Dermis blood vessel endothelial cell (primary cell): ENCODE results near the gene PIAS4. TPM values are rescaled to one million over a fixed set of nuclear protein-coding genes. Genes with fewer than 3 reads are reported as not detected.
A peak's percentile ranks its signal among the peaks of the same experiment; 100 is the strongest.
"Not testable (repeated sequence)": the region's sequence is repeated elsewhere in the genome, so short reads cannot be mapped to it uniquely, and the experiment has no call there.

Source experiments
- DNase-seq: peaks from one replicate; pipeline ENCODE4 v3.0.0; 2010
- total RNA-seq: library from RNA; depleted of rRNA; stranded (reverse); fragments of >200 nt; gene quantifications from 2 replicates; pipeline ENCODE4 v1.2.3, GENCODE V29; 2014

PIAS4 gene
- total RNA-seq, 1 donor from 2014 or later: 22.0 TPM

DNA sequence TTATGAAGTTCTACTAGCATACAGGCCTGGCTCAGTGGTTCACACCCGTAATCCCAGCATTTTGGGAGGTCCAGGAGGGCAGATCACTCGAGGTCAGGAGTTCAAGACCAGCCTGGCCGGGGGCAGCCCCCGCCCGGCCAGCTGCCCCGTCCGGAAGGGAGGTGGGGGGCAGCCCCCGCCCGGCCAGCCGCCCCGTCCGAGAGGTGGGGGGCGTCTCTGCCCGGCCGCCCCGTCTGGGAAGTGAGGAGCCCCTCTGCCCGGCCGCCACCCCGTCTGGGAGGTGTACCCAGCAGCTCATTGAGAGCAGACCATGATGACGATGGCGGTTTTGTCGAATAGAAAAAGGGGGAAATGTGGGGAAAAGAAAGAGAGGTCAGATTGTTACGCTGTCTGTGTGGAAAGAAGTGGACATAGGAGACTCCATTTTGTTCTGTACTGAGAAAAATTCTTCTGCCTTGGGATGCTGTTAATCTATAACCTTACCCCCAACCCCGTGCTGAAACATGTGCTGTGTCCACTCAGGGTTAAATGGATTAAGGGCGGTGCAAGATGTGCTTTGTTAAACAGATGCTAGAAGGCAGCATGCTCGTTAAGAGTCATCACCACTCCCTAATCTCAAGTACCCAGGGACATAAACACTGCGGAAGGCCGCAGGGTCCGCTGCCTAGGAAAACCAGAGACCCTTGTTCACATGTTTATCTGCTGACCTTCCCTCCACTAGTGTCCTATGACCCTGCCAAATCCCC is 8.7 kb upstream of the PIAS4 start:
- DNase-seq: not testable (repeated sequence)

DNA sequence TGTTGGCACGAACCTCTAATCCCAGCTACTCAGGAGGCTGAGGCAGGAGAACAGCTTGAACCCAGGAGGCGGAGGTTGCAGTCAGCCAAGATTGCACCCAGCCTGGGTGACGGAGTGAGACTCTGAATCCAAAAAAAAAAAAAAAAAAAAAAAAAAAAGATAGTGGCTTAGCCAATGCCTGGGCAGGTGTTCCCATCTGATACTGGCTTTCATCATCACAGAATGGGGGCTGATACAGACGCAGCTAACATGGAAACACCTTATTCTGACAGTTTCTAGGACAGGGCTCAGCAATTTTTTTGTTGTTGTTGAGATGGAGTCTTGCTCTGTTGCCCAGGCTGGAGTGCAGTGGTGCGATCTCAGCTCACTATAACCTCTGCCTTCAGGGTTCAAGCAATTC is 6.7 kb upstream of the PIAS4 start:
- not testable (repeated sequence) for DNase-seq

DNA sequence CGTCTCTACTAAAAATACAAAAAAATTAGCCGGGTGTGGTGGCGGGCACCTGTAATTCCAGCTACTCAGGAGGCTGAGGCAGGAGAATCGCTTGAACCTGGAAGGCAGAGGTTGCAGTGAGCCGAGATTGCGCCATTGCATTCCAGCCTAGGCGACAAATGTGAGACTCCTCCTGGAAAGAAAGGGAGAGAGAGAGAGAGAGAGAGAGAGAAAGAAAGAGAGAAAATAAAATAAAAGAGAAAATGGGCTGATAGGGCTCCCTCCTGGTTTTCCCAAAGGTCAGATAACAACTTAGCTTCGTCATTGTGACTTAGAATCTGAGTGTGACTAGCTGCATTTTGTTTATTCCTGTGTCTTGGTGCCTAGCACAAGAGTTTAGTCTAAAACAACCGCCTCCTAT is 2.1 kb upstream of the PIAS4 start:
- DNase-seq: not testable (repeated sequence)

DNA sequence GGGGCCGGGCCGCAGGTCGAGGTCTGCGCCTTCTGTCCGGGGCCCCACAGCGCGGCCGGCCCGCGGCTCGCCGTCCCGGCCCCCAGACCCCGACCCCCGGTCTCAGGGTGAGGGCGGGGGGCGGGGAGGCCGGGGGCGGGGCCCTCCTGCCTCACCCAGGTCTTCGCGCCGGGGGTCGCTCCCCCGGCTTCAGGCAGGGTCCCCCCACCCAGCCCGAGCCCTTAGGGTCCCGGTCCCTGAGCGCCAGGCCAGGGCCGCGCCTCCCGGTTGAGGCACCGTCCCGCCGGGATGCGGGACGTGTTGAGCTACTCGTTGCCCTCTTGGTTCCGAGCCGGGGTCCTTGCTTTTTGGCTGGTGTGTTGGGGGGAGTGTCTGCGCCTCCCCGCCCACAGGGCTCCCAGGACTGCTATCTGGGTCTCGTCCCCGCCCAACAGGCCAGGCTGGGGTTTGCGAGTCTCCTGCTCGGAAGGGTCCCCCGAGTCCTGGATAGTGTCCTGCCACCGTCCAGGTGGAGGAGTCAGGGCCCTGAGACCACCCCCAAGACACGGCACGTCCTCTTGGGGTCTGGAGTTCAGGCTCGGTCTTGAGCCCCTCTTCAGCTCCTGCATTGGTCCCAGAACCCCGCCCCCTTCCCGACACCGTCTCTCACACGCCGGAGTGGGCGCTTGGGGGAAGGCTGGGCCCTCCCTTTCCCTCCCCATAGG is 452 bp downstream of the PIAS4 start:
- DNase-seq: peak; percentile 59

DNA sequence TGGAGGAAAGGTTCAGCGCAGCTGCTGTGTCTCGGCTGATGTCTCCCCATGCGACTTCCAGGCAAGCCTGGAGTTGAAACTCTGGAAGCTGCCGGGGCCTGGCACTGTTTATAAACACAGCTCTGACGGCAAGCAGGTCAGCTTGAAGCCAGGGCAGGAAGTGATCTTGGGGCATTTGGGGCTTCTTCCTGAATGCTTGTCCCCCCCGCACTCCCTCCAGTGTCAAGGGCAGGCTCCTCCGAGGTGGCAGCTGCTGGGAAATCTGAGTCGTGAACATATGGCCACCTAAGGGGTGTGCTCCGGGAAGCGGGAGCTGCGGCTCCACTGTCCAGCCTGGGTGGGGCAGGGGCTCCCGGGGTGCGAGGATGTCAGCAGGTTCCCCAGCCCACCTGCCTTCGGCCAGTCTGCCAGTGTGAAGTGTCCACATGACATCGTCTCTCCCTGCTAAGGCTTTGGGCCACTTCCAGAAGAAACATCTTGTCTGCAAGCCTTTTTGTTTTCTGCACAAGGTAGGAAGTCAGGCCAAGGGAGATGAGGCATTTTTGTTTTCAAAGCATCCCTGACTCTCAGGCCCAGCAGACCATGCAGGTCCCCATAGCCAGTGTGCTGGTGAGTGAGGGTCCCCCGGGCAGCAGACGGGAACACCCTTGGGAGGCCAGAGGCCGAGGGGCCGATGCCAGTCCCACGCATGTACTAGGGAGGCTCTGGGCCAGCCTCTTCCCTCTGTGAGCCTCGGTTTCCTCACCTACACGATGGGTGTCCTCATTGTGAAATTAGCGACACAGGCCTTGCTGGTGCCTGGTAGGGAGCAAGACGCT is 2.7 kb downstream of the PIAS4 start:
- DNase-seq: no peak

DNA sequence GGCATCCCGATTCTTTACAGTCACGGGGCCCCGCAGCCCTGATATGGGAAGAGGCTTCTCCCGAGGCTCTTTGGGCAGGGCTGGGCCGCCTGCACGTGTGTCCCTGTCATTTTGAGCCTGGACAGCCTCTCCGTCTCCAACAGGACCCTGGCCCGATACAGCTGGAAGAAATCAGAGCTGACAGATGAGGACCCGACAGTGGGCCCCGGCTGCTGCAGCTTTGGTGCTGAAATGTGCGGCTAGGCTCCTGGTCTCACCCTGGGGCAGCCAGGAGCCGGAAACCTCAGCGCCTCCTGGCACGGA is 3.2 kb downstream of the PIAS4 start:
- no peak for DNase-seq

DNA sequence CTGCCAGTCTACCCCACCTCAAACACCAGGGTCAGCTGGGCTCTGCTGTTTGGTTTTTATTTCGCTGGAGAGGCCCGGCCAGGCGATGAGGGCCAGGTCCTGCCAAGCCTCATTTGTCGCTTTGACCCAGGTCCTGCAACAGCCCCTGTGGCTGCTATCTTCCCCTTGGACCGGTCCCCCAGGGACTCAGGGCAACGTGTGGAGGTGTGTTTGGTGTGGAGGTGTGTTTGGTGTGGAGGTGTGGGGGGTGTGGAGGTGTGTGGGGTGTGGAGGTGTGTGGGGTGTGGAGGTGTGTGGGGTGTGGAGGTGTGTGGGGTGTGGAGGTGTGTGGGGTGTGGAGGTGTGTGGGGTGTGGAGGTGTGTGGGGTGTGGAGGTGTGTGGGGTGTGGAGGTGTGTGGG is 3.9 kb downstream of the PIAS4 start:
- DNase-seq: not testable (repeated sequence)

DNA sequence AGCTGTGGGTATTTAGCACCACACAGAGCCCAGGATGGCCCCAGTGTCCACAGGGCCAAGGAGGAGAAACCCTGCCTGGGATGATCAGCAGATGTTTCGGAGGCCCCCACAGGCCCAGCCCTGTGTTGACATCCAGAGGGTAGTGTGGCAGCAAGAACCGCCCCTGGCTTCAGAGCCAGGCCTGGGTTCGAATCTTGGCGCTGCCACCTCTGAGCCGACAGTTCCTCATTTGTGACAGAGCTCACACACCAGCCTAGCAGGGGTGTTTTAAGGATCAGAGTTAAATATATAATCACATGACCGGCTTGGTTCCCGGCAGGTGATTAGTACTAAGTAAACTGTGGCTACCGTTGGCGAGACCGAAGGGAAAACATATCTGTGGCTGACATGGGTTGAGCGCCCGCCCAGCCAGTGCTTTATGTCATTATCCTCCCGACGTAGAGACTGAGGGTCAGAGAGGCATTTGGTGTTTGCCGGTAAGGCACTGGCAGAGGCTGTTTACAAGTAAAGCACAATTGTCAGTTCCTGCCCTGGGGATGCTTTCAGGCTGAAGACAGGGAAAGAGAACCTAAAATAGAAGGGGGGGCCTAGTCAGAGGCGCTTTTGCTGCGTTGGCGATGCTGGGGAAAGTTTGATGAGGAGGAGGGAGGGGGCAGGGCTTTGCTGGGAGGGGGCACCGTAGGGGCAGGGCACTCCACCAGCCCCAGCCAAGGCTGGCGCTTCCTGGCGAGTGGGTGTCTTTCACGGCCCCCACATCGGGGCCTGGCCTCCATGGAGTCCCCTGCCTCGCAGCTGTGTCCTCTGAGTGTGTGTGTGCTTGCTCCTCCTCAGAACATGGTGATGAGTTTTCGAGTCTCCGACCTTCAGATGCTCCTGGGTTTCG is 4.8 kb downstream of the PIAS4 start:
- DNase-seq: no peak

DNA sequence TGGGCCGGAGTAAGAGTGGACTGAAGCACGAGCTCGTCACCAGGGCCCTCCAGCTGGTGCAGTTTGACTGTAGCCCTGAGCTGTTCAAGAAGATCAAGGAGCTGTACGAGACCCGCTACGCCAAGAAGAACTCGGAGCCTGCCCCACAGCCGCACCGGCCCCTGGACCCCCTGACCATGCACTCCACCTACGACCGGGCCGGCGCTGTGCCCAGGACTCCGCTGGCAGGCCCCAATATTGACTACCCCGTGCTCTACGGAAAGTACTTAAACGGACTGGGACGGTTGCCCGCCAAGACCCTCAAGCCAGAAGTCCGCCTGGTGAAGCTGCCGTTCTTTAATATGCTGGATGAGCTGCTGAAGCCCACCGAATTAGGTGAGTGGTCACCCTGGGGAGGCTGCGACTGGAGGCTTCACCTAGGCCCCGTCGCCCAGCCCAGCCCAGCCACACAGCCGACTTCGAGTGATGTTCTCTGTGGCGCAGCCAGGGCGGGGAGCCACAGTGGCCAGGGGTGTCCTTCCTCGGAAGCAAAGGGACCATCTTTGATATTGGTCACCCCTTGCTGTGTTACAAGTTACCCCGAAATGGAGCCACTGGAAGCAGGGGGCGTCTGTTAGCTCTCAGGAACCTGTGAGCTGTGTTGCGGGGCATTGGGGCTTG is 5.6 kb downstream of the PIAS4 start:
- DNase-seq: no peak

DNA sequence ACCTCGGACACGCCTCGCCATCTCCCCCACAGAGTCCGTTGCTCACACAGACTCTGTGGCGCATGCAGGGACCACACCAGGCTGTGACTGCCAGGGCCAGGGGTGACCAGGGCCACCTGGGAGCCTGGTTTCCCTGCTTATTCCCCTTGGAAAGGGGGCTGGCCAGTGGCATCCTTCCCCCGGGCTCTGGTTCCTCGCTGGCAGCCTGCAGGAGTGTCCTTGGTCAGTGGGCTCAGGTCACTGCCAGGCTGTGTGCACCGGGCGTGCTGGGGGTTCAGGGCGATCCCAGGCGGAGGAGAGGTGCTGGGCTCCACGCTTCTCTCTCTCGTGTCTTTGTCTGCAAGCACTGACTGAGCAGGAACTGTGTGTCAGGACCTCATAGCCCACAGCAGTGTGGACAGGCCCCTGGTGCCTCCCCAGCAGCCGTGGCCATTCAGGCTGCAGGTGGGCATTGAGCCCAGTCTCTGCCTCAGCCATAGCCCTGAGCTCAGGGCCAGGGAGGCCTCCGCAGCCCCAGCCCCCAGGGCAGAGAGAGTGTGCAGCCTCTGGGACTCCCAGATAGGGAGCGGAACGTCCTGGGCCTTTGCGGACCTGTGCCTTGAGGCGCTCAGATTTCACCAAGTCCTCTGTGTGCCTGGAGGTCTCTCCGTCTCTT is 6.5 kb downstream of the PIAS4 start:
- no peak for DNase-seq

DNA sequence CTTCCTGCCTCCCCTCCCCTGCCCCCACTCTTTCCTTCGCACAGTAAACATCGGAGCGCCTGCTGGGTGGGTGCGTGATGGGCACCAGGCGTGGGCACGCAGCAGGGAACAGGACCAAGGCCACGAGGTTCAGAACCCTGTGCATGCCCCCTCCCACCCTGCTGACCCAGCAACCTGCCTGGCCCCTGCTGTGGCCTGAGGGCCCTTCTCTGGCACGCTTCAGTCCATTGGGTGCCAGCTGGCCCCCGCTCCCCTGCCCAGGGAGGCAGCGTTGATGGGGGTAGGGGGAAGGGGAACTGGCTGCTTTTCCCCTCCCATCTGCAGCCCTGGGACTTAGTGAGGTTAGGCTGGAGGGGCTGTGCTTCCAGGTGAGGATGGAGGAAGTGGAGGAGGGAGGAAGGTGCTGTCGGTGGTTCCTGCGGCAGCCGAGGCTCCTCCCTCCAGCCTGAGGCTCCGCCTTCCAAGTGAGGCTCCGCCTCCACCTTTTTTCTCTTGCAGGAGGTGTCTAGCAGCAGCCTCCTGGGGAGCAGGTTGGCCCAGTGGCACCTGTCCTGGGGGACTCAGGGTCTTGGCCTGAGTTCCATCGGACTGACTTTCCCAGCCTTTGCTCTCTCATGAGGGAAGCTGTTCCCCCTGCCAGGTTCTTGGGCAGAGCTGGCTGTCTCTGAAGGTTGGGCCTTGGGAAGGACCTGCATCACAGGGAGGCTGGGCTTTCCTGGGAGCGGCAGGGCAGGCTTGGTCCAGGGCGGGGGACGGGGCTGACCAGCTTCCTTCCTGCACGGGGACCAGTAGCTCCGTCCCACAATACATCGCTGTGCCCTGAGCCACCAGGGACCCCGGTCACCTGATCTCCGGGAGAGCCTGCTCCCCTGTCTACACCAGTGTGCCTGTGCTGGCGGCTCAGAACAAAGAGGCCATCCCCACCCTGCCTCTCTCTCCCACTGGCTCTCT is 7.3 kb downstream of the PIAS4 start:
- peak; percentile 26 for DNase-seq

DNA sequence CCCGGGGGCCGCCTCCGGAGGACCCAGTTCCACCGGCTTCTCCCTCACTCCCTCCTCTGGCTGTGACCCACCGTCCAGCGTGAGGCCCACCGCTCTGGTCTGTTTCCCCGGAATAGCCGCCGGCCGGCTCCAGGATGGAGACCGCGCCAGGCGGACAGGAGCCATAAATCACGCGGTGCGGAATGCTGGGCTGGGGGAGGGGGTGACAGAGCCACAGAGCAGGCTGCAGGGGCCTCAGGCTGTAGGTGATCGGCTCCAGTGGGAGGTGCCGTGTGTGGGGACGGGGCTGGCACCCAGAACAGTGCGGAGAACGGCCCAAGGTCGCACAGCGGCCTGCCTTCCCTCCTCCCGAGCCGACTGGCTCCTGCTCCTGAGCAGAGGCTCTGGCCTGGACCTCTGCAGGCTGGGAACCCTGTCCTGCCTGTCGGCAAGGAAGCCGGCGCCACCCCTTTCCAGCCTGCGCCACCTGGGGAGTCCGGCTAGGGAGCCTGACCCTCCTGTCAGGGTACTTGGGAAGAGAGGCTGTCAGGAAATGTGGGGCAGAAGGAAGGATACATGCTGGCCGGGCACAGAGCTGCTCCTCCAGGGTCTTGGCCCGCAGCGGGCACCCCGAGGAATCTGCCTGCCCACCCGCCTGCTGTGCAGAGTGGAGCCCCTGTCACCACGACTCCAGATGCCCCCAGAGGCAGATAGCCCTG is 8.3 kb downstream of the PIAS4 start:
- no peak for DNase-seq

DNA sequence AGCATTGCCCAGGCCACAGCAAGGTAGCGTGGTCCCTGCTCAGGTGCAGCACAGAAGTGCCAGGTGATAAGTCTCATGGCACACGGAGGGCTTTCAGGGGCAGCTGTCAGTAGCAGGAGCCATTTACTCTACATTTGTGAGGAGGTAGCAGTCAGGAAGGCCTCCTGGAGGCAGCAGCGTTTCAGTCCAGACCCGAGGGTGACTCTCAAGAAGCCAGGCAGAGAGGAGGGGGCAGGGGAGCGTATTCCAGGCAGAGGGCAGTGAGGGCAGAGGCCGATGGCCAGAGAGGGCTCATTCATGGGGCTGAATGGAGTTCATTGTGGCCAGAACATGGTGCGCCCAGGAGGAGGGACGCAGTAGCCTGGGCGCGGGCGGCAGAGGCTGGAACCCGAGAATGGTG is 8.9 kb downstream of the PIAS4 start:
- no peak for DNase-seq

DNA sequence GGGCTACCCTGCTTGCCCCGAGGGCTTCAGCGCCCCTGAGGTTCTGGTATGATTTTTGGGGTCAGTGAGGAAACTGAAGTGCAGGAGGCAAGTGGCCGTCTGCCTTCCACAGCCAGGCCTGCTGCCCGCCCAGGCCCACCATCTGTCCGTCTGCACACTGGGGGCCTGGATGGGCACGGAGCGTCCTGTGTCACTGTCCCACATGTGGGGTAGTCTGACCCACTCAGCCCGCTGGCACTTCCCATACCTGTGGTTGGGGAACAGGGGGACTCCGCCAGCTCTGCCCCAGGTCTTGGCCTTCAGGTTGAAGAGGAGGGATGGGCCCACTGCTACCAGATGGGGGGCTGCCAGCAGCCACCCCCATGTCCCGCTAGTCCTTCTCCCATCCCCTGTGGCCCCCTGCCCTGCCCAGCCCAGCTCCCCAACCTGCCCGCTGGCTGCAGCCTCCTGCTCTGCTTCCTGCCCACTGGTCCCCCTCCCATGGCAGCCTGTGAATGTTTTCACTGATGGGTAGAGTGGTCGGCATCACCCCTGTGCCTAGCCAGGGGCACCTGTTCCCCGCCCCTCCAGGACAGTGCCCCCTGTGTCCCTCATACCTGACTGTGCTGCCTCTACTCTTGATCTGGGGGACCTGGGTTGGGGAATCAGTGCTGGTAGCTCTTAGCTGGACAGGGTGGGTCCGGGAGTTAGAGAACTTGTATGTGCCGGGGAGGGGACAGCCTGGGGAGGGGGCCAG is 9.5 kb downstream of the PIAS4 start:
- DNase-seq: no peak

DNA sequence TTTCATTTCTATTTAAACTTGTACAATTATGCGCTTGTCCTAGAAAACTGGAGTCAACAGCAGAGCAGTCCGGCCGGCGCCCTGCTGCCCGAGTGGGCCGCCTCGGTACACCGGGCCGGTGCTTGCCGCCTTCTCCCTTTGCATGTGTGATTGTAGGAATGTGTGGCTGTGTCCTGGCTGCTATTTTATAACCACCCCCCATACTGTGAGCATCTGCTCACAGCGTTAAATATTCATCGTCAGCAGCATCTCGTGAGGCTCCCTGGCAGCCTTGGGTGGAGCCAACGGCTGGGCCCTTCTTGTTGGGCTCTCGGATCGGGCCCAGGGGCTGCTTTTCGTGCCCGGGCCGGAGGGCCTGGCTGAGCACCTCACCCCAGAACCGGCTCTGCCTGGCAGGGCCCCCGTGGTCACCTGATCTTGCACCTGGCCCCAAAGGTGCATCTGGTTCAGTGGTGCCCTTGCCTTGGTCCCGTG is 10.6 kb downstream of the PIAS4 start:
- no peak for DNase-seq

DNA sequence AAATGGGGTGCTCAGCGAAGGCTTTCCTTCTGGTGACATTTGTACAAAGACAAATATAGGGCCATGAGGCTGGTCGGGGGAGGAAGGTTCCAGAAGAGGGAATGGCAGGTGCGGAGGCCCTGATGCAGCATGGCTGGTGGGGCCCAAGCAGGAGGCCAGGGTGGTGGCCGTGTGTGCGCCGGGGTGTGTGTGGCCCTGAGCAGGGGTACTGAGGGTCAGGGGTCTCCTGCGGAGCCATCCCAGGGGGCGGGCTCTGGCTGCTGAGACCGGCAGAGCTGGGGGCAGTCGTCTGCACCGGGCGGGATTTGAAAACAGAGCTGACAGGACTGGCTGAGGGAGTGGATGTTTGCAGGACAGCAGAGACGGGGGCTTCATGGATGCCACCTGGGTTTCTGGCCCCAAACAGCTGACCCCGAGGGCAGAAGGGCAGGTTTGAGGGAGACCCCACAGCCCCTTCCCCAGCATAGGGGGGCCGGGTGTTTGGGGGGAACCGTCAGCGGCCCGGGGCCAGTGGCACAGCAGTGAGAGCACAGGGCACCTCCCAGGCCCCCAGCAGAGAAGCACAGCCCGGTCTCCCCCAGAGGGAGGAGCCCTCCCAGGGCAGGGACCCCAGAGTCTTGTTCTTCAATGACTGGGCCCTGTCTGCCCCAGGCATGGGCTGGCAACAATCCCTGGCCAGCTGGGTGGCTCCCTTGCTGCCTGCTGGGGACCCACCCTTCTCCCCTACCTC is 11.4 kb downstream of the PIAS4 start:
- DNase-seq: no peak

DNA sequence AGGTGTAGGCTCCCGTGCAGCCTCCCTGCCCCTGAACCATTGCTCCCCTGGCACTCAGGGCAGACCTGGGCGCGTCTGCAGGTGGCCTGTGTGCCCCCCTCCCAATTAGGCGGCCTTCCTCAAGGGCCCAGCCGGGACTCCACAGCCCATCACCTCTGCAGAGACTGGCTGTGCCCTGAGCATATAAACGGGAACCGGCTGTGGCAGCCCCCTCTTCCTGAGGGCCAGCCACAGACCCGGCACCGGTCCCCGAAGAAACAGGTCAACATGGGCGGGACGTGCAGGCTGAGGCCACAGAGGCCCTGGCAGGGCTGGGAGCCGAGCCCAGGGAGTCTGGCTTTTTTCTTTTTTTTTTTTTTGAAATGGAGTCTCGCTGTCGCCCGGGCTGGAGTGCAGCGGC is 12.0 kb downstream of the PIAS4 start:
- DNase-seq: no peak
